SK-N-MC (cell line): Measurements from ENCODE around the gene RAB32.

Experiments used
- EZH2 ChIP-seq: fragments of 200-600 bp; sonication (generic); IDR thresholded peaks from one replicate; pipeline ENCODE4 v1.6.1; 2017; ENCODE audit warnings: antibody characterized with exemption
- FOXP2 ChIP-seq: optimal IDR thresholded peaks from 2 replicates; pipeline ENCODE3; 2011; ENCODE audit warnings: mild to moderate bottlenecking, moderate library complexity; ENCODE audit not compliant: insufficient read depth; ENCODE audit errors: extremely low read length, control extremely low read depth
- POLR2AphosphoS5 ChIP-seq: IDR thresholded peaks from 2 replicates; pipeline ENCODE4 v1.6.1; 2012; ENCODE audit warnings: mild to moderate bottlenecking, low read depth, low read length, borderline replicate concordance

GRCh38 chr6:146550911-146551310 is 7.3 kb downstream of the RAB32 start:
- TF ChIP-seq POLR2AphosphoS5, result no peak
- TF ChIP-seq EZH2, result no peak
- TF ChIP-seq FOXP2, result no peak
